HCT116 (cell line): ENCODE data around the gene AIRE.

Experiments used
- CBX3 ChIP-seq: IDR thresholded peaks from 2 replicates; pipeline ENCODE4 v1.6.1; 2012; ENCODE audit warnings: low read depth
- EZH2phosphoT487 ChIP-seq: fragments of 200-600 bp; IDR thresholded peaks from 2 replicates; pipeline ENCODE4 v1.6.1; 2018; ENCODE audit warnings: antibody characterized with exemption, borderline replicate concordance
- POLR2A ChIP-seq: IDR thresholded peaks from 2 replicates; pipeline ENCODE4 v1.7.0; 2011; ENCODE audit warnings: borderline replicate concordance; ENCODE audit not compliant: insufficient read depth, insufficient read length; ENCODE audit errors: extremely low read depth
- POLR2AphosphoS5 ChIP-seq: IDR thresholded peaks from 2 replicates; pipeline ENCODE4 v1.6.1; 2011; ENCODE audit warnings: mild to moderate bottlenecking, low read depth, low read length, moderate library complexity
- RAD21 ChIP-seq: IDR thresholded peaks from 2 replicates; pipeline ENCODE4 v1.6.1; 2012; ENCODE audit warnings: low read depth, mild to moderate bottlenecking
- SP1 ChIP-seq: IDR thresholded peaks from 2 replicates; pipeline ENCODE4 v1.6.1; 2012; ENCODE audit warnings: low read depth
- TCF7L2 ChIP-seq: IDR thresholded peaks from 2 replicates; pipeline ENCODE4 v1.7.0; 2011; ENCODE audit warnings: borderline replicate concordance, inconsistent platforms; ENCODE audit not compliant: insufficient read depth, insufficient read length; ENCODE audit errors: extremely low read depth
- YY1 ChIP-seq: IDR thresholded peaks from 2 replicates; pipeline ENCODE4 v1.6.1; 2011; ENCODE audit warnings: low read length, low read depth, moderate library complexity, mild to moderate bottlenecking; ENCODE audit not compliant: insufficient replicate concordance; ENCODE audit errors: extremely low read depth
- TF ChIP-seq, protein P1 (sequence below), 3 experiments: fragments of 200-600 bp in 1 of 3; sonication (generic) in 1 of 3; IDR thresholded peaks in 2 of 3; conservative IDR thresholded peaks in 1 of 3; 2 replicates each; pipeline ENCODE4 v1.5.1; 2012 to 2017; ENCODE audit warnings: low read depth in 2 of 3, low read length in 2 of 3, antibody characterized with exemption in 1 of 3, borderline replicate concordance in 1 of 3, control low read depth in 1 of 3, mild to moderate bottlenecking in 1 of 3, mixed read lengths in 1 of 3, mixed run types in 1 of 3, moderate library complexity in 1 of 3; ENCODE audit not compliant: insufficient read depth in 1 of 3

DNA sequence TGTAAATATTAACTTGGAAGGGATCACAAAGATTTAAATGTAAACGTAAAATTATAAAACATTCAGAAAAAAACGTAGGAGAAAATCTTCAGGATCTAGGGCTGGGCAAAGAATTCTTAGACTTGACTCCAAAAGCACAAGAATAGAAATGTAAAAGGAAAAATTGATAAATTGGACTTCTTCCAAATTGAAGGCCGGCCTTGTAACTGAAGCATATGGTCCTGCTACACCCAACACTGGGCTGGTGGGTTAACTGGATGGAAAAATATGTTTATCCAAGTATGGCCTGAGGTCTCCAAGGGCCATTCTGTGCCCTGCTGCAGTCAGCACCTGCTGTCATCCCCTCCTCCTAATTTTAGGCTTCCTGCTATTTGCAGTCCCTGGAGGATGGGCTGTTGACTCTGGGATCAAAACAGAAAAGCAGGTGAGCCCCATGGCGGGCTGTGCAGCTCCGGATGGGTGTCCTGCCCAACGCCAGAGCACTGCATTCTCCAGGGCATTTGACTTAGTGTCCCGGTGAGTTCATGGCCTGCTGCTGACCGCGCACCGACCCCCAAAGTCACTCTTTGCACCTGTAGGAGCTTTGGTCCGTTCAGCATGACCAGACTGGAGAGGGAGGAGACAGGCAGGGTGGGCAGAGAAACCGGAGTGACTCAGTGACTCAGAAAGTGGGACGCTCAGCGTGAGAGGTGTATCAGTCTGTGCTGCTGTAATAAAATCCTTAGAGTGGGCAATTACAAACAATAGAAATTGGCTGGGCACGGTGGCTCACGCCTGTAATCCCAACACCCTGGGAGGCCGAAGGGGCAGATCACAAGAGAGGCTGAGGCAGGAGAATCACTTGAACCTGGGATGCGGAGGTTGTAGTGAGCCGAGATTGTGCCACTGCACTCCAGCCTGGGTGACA lies 6.1 kb upstream of the AIRE start:
- TF ChIP-seq POLR2AphosphoS5: no peak
- TF ChIP-seq, protein P1, sequence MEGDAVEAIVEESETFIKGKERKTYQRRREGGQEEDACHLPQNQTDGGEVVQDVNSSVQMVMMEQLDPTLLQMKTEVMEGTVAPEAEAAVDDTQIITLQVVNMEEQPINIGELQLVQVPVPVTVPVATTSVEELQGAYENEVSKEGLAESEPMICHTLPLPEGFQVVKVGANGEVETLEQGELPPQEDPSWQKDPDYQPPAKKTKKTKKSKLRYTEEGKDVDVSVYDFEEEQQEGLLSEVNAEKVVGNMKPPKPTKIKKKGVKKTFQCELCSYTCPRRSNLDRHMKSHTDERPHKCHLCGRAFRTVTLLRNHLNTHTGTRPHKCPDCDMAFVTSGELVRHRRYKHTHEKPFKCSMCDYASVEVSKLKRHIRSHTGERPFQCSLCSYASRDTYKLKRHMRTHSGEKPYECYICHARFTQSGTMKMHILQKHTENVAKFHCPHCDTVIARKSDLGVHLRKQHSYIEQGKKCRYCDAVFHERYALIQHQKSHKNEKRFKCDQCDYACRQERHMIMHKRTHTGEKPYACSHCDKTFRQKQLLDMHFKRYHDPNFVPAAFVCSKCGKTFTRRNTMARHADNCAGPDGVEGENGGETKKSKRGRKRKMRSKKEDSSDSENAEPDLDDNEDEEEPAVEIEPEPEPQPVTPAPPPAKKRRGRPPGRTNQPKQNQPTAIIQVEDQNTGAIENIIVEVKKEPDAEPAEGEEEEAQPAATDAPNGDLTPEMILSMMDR (IDR thresholded peaks at IDR 0.05 in 2 of 3, conservative IDR thresholded peaks at IDR 0.05 in 1 of 3; ENCODE audit: borderline replicate concordance in 1 of 3, insufficient read depth in 1 of 3, low read depth in 2 of 3, low read length in 2 of 3): no peak
- TF ChIP-seq TCF7L2: no peak
- TF ChIP-seq SP1: no peak
- TF ChIP-seq YY1: no peak
- TF ChIP-seq POLR2A: no peak
- no peak for TF ChIP-seq CBX3
- no peak for TF ChIP-seq EZH2phosphoT487
- TF ChIP-seq RAD21: no peak
